GM12878 (cell line): ENCODE measurements around the gene UBE2E2. TPM values are rescaled to one million over a fixed set of nuclear protein-coding genes. Genes with fewer than 3 reads are reported as not detected.

Experiments used
- ASH2L ChIP-seq: fragments of 300-600, 200-600 bp; sonication (generic); IDR thresholded peaks from 2 replicates; pipeline ENCODE4 v1.6.1; 2017; ENCODE audit warnings: low read depth, mild to moderate bottlenecking, borderline replicate concordance
- CBX5 ChIP-seq: sonication (generic); IDR thresholded peaks from 2 replicates; pipeline ENCODE4 v1.6.1; 2016; ENCODE audit warnings: low read depth, moderate library complexity, mild to moderate bottlenecking, inconsistent platforms
- FOS ChIP-seq: IDR thresholded peaks from 3 replicates; pipeline ENCODE4 v1.6.1; 2011; ENCODE audit warnings: borderline replicate concordance; ENCODE audit not compliant: insufficient read length; ENCODE audit errors: extremely low read depth
- JUND ChIP-seq: IDR thresholded peaks from 2 replicates; pipeline ENCODE4 v1.6.1; 2012; ENCODE audit warnings: low read depth, mild to moderate bottlenecking, low read length, improper control_type of control experiment, moderate library complexity
- STAT3 ChIP-seq: IDR thresholded peaks from 2 replicates; pipeline ENCODE4 v1.6.1; 2011; ENCODE audit warnings: low read depth, low read length, improper control_type of control experiment
- ZBED1 ChIP-seq: IDR thresholded peaks from 2 replicates; pipeline ENCODE4 v1.6.1; 2016; ENCODE audit warnings: borderline replicate concordance
- ZNF217 ChIP-seq: fragments of 450-650 bp; IDR thresholded peaks from 2 replicates; pipeline ENCODE4 v1.6.1; 2017; ENCODE audit warnings: antibody characterized with exemption, mild to moderate bottlenecking
- polyA plus RNA-seq, 11 experiments: library from polyadenylated mRNA; depleted of rRNA in 4 of 11; unstranded in 6 of 11; stranded (reverse) in 5 of 11; fragments of >200 nt; fragmentation: Nextera tagmentation in 4 of 11; fragmentation: Illumina TruSeq in 1 of 11; extraction: Ambion mirVana in 4 of 11; extraction: Trizol in 1 of 11; gene quantifications; 1 replicate in 1 of 11; 2 replicates in 10 of 11; pipeline versions ENCODE4 v1.2.1 to v1.2.3, GENCODE V29; 2011 to 2016; ENCODE audit warnings: inconsistent platforms in 2 of 11, missing spikeins in 2 of 11, low read depth in 1 of 11
- total RNA-seq, 4 experiments: library from RNA; depleted of rRNA in 3 of 4; stranded (reverse); fragments of >200 nt in 3 of 4; fragmentation: Illumina TruSeq in 1 of 4; extraction: Trizol in 1 of 4; gene quantifications; 2 replicates each; pipeline versions ENCODE4 v1.2.1 to v1.2.3, GENCODE V29; 2013 to 2021
- TF ChIP-seq, protein P1 (sequence below): fragments of 150-350 bp; IDR thresholded peaks from 2 replicates; pipeline ENCODE4 v1.6.1; 2016; ENCODE audit warnings: low read depth, low read length
- TF ChIP-seq, protein P2 (sequence below): IDR thresholded peaks from 2 replicates; pipeline ENCODE4 v1.6.1; 2011; ENCODE audit warnings: low read depth, low read length, improper control_type of control experiment, borderline replicate concordance
- TF ChIP-seq, protein P3 (sequence below): fragments of 450-650 bp; IDR thresholded peaks from 2 replicates; pipeline ENCODE4 v1.6.1; 2014; ENCODE audit warnings: mild to moderate bottlenecking
- TF ChIP-seq, protein P4 (sequence below): fragments of 450-650 bp; IDR thresholded peaks from 2 replicates; pipeline ENCODE4 v1.6.1; 2017; ENCODE audit warnings: low read depth, mild to moderate bottlenecking, moderate library complexity
- TF ChIP-seq, protein P5 (sequence below): IDR thresholded peaks from 2 replicates; pipeline ENCODE4 v1.6.1; 2011; ENCODE audit warnings: borderline replicate concordance, low read depth, mild to moderate bottlenecking, moderate library complexity, mixed read lengths, low read length; ENCODE audit not compliant: insufficient read depth; ENCODE audit errors: extremely low read length

Gene UBE2E2
- total and polyA plus RNA-seq, 10 of the 15 experiments (the other 5 are each of a cell fraction or from before 2014, with no cell fraction given), result 8.7 to 71.0 (median 36.4) TPM

DNA sequence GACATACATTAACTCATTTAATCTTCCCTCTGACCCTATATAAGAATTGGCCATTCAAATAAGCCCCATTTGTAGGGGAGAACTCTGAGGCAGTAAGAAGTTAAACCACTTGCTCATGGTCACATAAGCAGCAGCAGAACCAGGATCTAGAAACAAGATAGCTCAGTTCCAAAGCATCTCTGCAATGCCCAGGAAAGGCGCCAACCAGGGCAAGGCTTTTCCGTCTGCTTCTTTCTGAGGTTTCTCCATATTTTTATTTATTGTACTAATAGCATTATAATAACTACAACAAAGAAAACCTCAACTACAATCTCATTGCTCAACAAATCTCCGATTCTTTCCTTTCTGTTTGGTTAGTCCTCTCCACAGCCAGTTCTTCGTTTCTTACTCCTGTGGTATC lies 4.3 kb upstream of the UBE2E2 start (continued):
- TF ChIP-seq, protein P1, sequence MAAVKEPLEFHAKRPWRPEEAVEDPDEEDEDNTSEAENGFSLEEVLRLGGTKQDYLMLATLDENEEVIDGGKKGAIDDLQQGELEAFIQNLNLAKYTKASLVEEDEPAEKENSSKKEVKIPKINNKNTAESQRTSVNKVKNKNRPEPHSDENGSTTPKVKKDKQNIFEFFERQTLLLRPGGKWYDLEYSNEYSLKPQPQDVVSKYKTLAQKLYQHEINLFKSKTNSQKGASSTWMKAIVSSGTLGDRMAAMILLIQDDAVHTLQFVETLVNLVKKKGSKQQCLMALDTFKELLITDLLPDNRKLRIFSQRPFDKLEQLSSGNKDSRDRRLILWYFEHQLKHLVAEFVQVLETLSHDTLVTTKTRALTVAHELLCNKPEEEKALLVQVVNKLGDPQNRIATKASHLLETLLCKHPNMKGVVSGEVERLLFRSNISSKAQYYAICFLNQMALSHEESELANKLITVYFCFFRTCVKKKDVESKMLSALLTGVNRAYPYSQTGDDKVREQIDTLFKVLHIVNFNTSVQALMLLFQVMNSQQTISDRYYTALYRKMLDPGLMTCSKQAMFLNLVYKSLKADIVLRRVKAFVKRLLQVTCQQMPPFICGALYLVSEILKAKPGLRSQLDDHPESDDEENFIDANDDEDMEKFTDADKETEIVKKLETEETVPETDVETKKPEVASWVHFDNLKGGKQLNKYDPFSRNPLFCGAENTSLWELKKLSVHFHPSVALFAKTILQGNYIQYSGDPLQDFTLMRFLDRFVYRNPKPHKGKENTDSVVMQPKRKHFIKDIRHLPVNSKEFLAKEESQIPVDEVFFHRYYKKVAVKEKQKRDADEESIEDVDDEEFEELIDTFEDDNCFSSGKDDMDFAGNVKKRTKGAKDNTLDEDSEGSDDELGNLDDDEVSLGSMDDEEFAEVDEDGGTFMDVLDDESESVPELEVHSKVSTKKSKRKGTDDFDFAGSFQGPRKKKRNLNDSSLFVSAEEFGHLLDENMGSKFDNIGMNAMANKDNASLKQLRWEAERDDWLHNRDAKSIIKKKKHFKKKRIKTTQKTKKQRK, result no peak
- no peak for TF ChIP-seq JUND
- TF ChIP-seq, protein P2, sequence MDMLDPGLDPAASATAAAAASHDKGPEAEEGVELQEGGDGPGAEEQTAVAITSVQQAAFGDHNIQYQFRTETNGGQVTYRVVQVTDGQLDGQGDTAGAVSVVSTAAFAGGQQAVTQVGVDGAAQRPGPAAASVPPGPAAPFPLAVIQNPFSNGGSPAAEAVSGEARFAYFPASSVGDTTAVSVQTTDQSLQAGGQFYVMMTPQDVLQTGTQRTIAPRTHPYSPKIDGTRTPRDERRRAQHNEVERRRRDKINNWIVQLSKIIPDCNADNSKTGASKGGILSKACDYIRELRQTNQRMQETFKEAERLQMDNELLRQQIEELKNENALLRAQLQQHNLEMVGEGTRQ, result no peak
- TF ChIP-seq, protein P3, sequence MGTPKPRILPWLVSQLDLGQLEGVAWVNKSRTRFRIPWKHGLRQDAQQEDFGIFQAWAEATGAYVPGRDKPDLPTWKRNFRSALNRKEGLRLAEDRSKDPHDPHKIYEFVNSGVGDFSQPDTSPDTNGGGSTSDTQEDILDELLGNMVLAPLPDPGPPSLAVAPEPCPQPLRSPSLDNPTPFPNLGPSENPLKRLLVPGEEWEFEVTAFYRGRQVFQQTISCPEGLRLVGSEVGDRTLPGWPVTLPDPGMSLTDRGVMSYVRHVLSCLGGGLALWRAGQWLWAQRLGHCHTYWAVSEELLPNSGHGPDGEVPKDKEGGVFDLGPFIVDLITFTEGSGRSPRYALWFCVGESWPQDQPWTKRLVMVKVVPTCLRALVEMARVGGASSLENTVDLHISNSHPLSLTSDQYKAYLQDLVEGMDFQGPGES, result no peak
- TF ChIP-seq ZNF217, result no peak
- no peak for TF ChIP-seq ASH2L
- TF ChIP-seq FOS, result no peak
- TF ChIP-seq ZBED1, result no peak
- no peak for TF ChIP-seq STAT3
- TF ChIP-seq, protein P4, sequence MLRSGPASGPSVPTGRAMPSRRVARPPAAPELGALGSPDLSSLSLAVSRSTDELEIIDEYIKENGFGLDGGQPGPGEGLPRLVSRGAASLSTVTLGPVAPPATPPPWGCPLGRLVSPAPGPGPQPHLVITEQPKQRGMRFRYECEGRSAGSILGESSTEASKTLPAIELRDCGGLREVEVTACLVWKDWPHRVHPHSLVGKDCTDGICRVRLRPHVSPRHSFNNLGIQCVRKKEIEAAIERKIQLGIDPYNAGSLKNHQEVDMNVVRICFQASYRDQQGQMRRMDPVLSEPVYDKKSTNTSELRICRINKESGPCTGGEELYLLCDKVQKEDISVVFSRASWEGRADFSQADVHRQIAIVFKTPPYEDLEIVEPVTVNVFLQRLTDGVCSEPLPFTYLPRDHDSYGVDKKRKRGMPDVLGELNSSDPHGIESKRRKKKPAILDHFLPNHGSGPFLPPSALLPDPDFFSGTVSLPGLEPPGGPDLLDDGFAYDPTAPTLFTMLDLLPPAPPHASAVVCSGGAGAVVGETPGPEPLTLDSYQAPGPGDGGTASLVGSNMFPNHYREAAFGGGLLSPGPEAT, result no peak
- no peak for TF ChIP-seq CBX5
- TF ChIP-seq, protein P5, sequence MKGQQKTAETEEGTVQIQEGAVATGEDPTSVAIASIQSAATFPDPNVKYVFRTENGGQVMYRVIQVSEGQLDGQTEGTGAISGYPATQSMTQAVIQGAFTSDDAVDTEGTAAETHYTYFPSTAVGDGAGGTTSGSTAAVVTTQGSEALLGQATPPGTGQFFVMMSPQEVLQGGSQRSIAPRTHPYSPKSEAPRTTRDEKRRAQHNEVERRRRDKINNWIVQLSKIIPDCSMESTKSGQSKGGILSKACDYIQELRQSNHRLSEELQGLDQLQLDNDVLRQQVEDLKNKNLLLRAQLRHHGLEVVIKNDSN, result no peak
